PC-9 (cell line): ENCODE measurements around the gene CD93. TPM values are rescaled to one million over a fixed set of nuclear protein-coding genes. Genes with fewer than 3 reads are reported as not detected.

Experiments
- BruUV-seq: library from RNA; stranded (reverse); fragments of 400-500 nt; replicated peaks from 2 replicates; lab custom pipeline; 2021; lab: Mats Ljungman, UMichigan
- CTCF ChIA-PET: fragments of 300-600 bp; sonication (Branson Sonifier 250); formaldehyde crosslinking; loops from one replicate; lab custom pipeline; 2022; ENCODE audit warnings: antibody characterized with exemption; lab: Charles Lee
- POLR2A ChIA-PET: fragments of 300-600 bp; sonication (Branson Sonifier 250); formaldehyde crosslinking; loops from one replicate; lab custom pipeline; 2022; ENCODE audit warnings: antibody characterized with exemption; ENCODE audit not compliant: unreplicated experiment; lab: Charles Lee
- DNase-seq, 2 experiments: peaks; one replicate each; pipeline versions ENCODE4 v3.0.0 to v3.0.0-alpha.2; 2015 to 2022; ENCODE audit warnings: mixed read lengths in 1 of 2
- H2AFZ ChIP-seq: fragments of 200-600 bp; sonication (generic); 2 replicates; pipeline ENCODE4 v1.8.1; 2017; ENCODE audit warnings: antibody characterized with exemption
- H3F3A ChIP-seq: fragments of 200-600 bp; sonication (generic); 2 replicates; pipeline ENCODE4 v1.8.1; 2017; ENCODE audit warnings: antibody characterized with exemption, mild to moderate bottlenecking, low read depth; ENCODE audit not compliant: insufficient read depth
- H3K27ac ChIP-seq: fragments of 200-600 bp; sonication (generic); 2 replicates; pipeline ENCODE4 v1.6.1; 2016; ENCODE audit warnings: mixed run types
- H3K27me3 ChIP-seq: fragments of 200-600 bp; sonication (generic); 2 replicates; pipeline ENCODE4 v1.6.1; 2016; ENCODE audit warnings: low read depth, mixed run types; ENCODE audit not compliant: insufficient read depth
- H3K36me3 ChIP-seq: fragments of 200-600 bp; sonication (generic); 2 replicates; pipeline ENCODE4 v1.6.1; 2016; ENCODE audit warnings: low read depth, mixed run types
- H3K4me1 ChIP-seq: fragments of 200-600 bp; sonication (generic); replicated peaks from 2 replicates; pipeline ENCODE4 v1.6.1; 2016; ENCODE audit warnings: mixed run types; ENCODE audit not compliant: insufficient read depth
- H3K4me2 ChIP-seq: fragments of 200-600 bp; sonication (generic); 2 replicates; pipeline ENCODE4 v1.6.1; 2017; ENCODE audit warnings: mixed run types
- H3K4me3 ChIP-seq: fragments of 200-600 bp; sonication (generic); 2 replicates; pipeline ENCODE4 v1.6.1; 2016; ENCODE audit warnings: mixed run types
- H3K79me2 ChIP-seq: fragments of 200-600 bp; sonication (generic); 2 replicates; pipeline ENCODE4 v1.6.1; 2017; ENCODE audit warnings: low read depth, mixed run types
- H3K9me2 ChIP-seq: fragments of 200-600 bp; sonication (generic); 2 replicates; pipeline ENCODE4 v1.8.1; 2017; ENCODE audit warnings: mild to moderate bottlenecking; ENCODE audit not compliant: insufficient read depth
- H3K9me3 ChIP-seq: fragments of 200-600 bp; sonication (generic); 2 replicates; pipeline ENCODE4 v1.8.1; 2016; ENCODE audit warnings: low read depth; ENCODE audit not compliant: insufficient read depth
- H4K20me1 ChIP-seq: fragments of 200-600 bp; sonication (generic); 2 replicates; pipeline ENCODE4 v1.8.1; 2017; ENCODE audit not compliant: insufficient read depth
- CTCF ChIP-seq: fragments of 200-600 bp; sonication (generic); conservative IDR thresholded peaks from 2 replicates; pipeline ENCODE4 v1.6.1; 2017; ENCODE audit warnings: mixed run types, antibody characterized with exemption, mild to moderate bottlenecking, moderate library complexity
- EZH2 ChIP-seq: fragments of 200-600 bp; sonication (generic); IDR thresholded peaks from 2 replicates; pipeline ENCODE4 v1.8.0; 2017; ENCODE audit warnings: antibody characterized with exemption, low read depth
- intact Hi-C: fragments of 100-400 bp; cut with micrococcal nuclease; formaldehyde crosslinking; loops from one replicate; pipeline ENCODE4 v1.10.0; 2022; ENCODE audit not compliant: unreplicated experiment
- total RNA-seq: library from RNA; stranded (reverse); gene quantifications from 2 replicates; pipeline ENCODE4 v1.2.3, GENCODE V29; 2021

Gene CD93
- total RNA-seq, 1 experiment from 2014 or later = 0.07 TPM

- H3K9me3 ChIP-seq = no peaks in the 10 kb centered on the region
- peaks cover 7% of the 10 kb centered on the region; the same call in 1 of the 2 replicates for H3K27me3 ChIP-seq
- intact Hi-C loops = no loop called here
- no peak overlapping the region for H3K27ac ChIP-seq
- TF ChIP-seq CTCF (no peak), EZH2 (no peak)
- CTCF ChIA-PET = no interaction called here
- peaks cover 4% of the 10 kb centered on the region; the same call in 1 of the 2 replicates for H3F3A ChIP-seq
- H3K79me2 ChIP-seq = no peaks in the 10 kb centered on the region
- H3K4me2 ChIP-seq = no peak overlapping the region
- no peak for DNase-seq
- no peaks in the 10 kb centered on the region for H4K20me1 ChIP-seq
- peaks cover 8% of the 10 kb centered on the region; the same call in 1 of the 2 replicates for H3K4me1 ChIP-seq
- no peaks in the 10 kb centered on the region for H3K36me3 ChIP-seq
- BruUV-seq = no TSS peak
- no peak overlapping the region for H3K4me3 ChIP-seq
- POLR2A ChIA-PET = no interaction called here
- H2AFZ ChIP-seq = no peak overlapping the region
- H3K9me2 ChIP-seq = no peaks in the 10 kb centered on the region
Measured at GRCh38 chr20:23036371-23036770, 49.8 kb downstream of the CD93 start.

- ChIA-PET POLR2A (no interaction called here), CTCF (no interaction called here)
- H2AFZ ChIP-seq = no peak overlapping the region
- H3K27ac ChIP-seq = no peak overlapping the region
- no TSS peak for BruUV-seq
- H3K4me1 ChIP-seq = peaks cover 8% of the 10 kb centered on the region; the same call in 1 of the 2 replicates
- H3F3A ChIP-seq = peaks cover 4% of the 10 kb centered on the region; the same call in 1 of the 2 replicates
- no peak overlapping the region for H3K4me2 ChIP-seq
- DNase-seq = no peak
- H3K36me3 ChIP-seq = no peaks in the 10 kb centered on the region
- TF ChIP-seq EZH2 = no peak
- no peaks in the 10 kb centered on the region for H3K9me2 ChIP-seq
- no peaks in the 10 kb centered on the region for H3K9me3 ChIP-seq
- no peak overlapping the region for H3K4me3 ChIP-seq
- peaks cover 7% of the 10 kb centered on the region; the same call in 1 of the 2 replicates for H3K27me3 ChIP-seq
- no peaks in the 10 kb centered on the region for H3K79me2 ChIP-seq
- H4K20me1 ChIP-seq = no peaks in the 10 kb centered on the region
- intact Hi-C loops = no loop called here
Measured at GRCh38 chr20:23035731-23036130, 50.4 kb downstream of the CD93 start.

GRCh38 chr20:23034721-23035671, 51.1 kb downstream of the CD93 start, which contains the start of gene SSTR4:
TSS of gene SSTR4 (plus strand) at chr20:23035312. CDS start at chr20:23035484, 172 bp downstream.
- H3K4me1 ChIP-seq = peaks cover 6% of the 10 kb centered on the region; the same call in 1 of the 2 replicates
- no peaks in the 10 kb centered on the region for H3K9me3 ChIP-seq
- H4K20me1 ChIP-seq = no peaks in the 10 kb centered on the region
- intact Hi-C loops = no loop called here
- peaks cover 4% of the 10 kb centered on the region; the same call in 1 of the 2 replicates for H3F3A ChIP-seq
- peaks cover 7% of the 10 kb centered on the region; the same call in 1 of the 2 replicates for H3K27me3 ChIP-seq
- no peak within 1 kb of the TSS for H3K27ac ChIP-seq
- no TSS peak for BruUV-seq
- ChIA-PET CTCF (no interaction called here), POLR2A (no interaction called here)
- no peaks in the 10 kb centered on the region for H3K9me2 ChIP-seq
- no peak for DNase-seq
- no peaks in the 10 kb centered on the region for H3K36me3 ChIP-seq
- TF ChIP-seq EZH2 = no peak
- TF ChIP-seq CTCF = no peak
- H3K4me3 ChIP-seq = no peak within 1 kb of the TSS
- H3K4me2 ChIP-seq = no peak within 1 kb of the TSS
- no peak within 1 kb of the TSS for H2AFZ ChIP-seq
- H3K79me2 ChIP-seq = no peaks in the 10 kb centered on the region
